Mucosa of descending colon (tissue), 3 donors: ENCODE data around the gene WDR89. TPM values are rescaled to one million over a fixed set of nuclear protein-coding genes. Genes with fewer than 3 reads are reported as not detected.
"Not testable (repeated sequence)": the region's sequence is repeated elsewhere in the genome, so short reads cannot be mapped to it uniquely, and the experiment has no call there.

Experiments used
- ATAC-seq: fragments of 200-7000 bp; cut with Tn5 transposase; one replicate; pipeline ENCODE4 v1.9.1; 2020; ENCODE audit warnings: mild to moderate bottlenecking, moderate library complexity
- DNase-seq, 3 donors: peaks; one replicate each; pipeline ENCODE4 v3.0.0-alpha.2; 2020
- H3K36me3 ChIP-seq: fragments of 200-600 bp; one replicate; pipeline ENCODE4 v1.8.0; 2021; ENCODE audit warnings: low read depth, mild to moderate bottlenecking
- H3K4me1 ChIP-seq: fragments of 200-600 bp; one replicate; pipeline ENCODE4 v1.8.0; 2021; ENCODE audit warnings: low read depth, mild to moderate bottlenecking
- H3K4me3 ChIP-seq: fragments of 200-600 bp; one replicate; pipeline ENCODE4 v1.8.0; 2021; ENCODE audit warnings: mild to moderate bottlenecking
- H3K9me3 ChIP-seq: fragments of 200-600 bp; one replicate; pipeline ENCODE4 v1.8.0; 2021; ENCODE audit warnings: mild to moderate bottlenecking
- intact Hi-C, 2 donors: fragments of 100-400 bp; cut with DNase I in 1 of 2; cut with micrococcal nuclease in 1 of 2; formaldehyde crosslinking; loops; one replicate each; pipeline versions ENCODE4 v1.11.0 to v1.11.1; 2022; cut with DNase I, micrococcal nuclease
- total RNA-seq, 3 donors: library from RNA; stranded (reverse); fragmentation: NEBNext Ultra II Directional in 2 of 3; extraction: Animal tissue kit (Norgen Biotek cat#: 25700) in 2 of 3; gene quantifications; one replicate each; pipeline versions ENCODE4 v1.2.1 to v1.2.4, GENCODE V29; 2021 to 2023
- TF ChIP-seq, protein P1 (sequence below): fragments of 200-600 bp; IDR thresholded peaks from one replicate; pipeline ENCODE4 v1.8.0; 2022; ENCODE audit warnings: antibody characterized with exemption, mild to moderate bottlenecking
- donor health status: DM: no; HTN: no; CAD: no; lungs with moderate emphysema.
- donor health status: DM: no; HTN: no; CAD: no.
- donor health status: DM: no; HTN: yes; CAD: no.

Gene WDR89
- total RNA-seq, 3 donors from 2014 or later: 8.5 to 13.5 (median 10.5) TPM

- H3K4me1 ChIP-seq: no peaks in the 10 kb centered on the region
- DNase-seq: no peak
- intact Hi-C loops: no loop called here
- no peak overlapping the region for H3K4me3 ChIP-seq
- no peak for ATAC-seq
- H3K36me3 ChIP-seq: no peaks in the 10 kb centered on the region
- no peaks in the 10 kb centered on the region for H3K9me3 ChIP-seq
- TF ChIP-seq, protein P1, sequence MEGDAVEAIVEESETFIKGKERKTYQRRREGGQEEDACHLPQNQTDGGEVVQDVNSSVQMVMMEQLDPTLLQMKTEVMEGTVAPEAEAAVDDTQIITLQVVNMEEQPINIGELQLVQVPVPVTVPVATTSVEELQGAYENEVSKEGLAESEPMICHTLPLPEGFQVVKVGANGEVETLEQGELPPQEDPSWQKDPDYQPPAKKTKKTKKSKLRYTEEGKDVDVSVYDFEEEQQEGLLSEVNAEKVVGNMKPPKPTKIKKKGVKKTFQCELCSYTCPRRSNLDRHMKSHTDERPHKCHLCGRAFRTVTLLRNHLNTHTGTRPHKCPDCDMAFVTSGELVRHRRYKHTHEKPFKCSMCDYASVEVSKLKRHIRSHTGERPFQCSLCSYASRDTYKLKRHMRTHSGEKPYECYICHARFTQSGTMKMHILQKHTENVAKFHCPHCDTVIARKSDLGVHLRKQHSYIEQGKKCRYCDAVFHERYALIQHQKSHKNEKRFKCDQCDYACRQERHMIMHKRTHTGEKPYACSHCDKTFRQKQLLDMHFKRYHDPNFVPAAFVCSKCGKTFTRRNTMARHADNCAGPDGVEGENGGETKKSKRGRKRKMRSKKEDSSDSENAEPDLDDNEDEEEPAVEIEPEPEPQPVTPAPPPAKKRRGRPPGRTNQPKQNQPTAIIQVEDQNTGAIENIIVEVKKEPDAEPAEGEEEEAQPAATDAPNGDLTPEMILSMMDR: no peak
These were observed 21.1 kb upstream of the WDR89 start for GRCh38 chr14:63662776-63663175.

- DNase-seq, H3K9me3 ChIP-seq, ATAC-seq, H3K4me3 ChIP-seq, intact Hi-C loops, H3K4me1 ChIP-seq, H3K36me3 ChIP-seq: not testable (repeated sequence)
These were observed 20.2 kb upstream of the WDR89 start for GRCh38 chr14:63661881-63662280.

- TF ChIP-seq, protein P1: no peak
- DNase-seq: no peak
- no peaks in the 10 kb centered on the region for H3K36me3 ChIP-seq
- H3K4me1 ChIP-seq: no peaks in the 10 kb centered on the region
- H3K4me3 ChIP-seq: no peak overlapping the region
- no peak for ATAC-seq
- intact Hi-C loops: no loop called here
- H3K9me3 ChIP-seq: no peaks in the 10 kb centered on the region
These were observed 18.1 kb upstream of the WDR89 start for GRCh38 chr14:63659726-63660125.

DNA sequence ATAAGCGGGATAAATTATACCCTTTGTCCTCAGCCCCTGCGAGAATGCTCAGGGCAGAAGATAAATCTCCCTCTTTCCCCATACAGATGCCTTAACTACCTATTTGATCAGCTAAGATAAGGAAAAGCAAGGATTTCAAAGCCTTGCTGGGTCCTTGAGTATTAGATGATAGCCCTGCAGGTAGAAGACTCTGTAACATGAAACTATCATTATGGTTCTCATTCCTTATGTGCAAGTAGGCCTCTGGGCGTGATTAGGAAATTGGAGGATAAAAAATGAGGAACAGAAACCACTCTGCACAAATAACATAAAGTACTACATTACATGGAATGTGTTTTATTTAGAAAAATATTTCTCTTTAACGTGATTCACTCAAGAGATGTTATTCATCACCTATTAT lies 14.5 kb upstream of the WDR89 start:
- Histone ChIP-seq H3K4me3 (no peak overlapping the region), H3K4me1 (no peaks in the 10 kb centered on the region), H3K9me3 (no peaks in the 10 kb centered on the region), H3K36me3 (no peaks in the 10 kb centered on the region)
- DNase-seq: no peak
- ATAC-seq: no peak
- intact Hi-C loops: no loop called here
- TF ChIP-seq, protein P1: no peak

- intact Hi-C loops: no loop called here
- no peaks in the 10 kb centered on the region for H3K36me3 ChIP-seq
- no peak for ATAC-seq
- H3K4me3 ChIP-seq: no peak overlapping the region
- H3K9me3 ChIP-seq: no peaks in the 10 kb centered on the region
- no peak for DNase-seq
- H3K4me1 ChIP-seq: no peaks in the 10 kb centered on the region
- TF ChIP-seq, protein P1: no peak
These were observed 13.3 kb upstream of the WDR89 start for GRCh38 chr14:63654936-63655335.

GRCh38 chr14:63654346-63654745 lies 12.7 kb upstream of the WDR89 start:
- DNase-seq: no peak
- no peak for ATAC-seq
- TF ChIP-seq, protein P1: no peak
- H3K4me1 ChIP-seq: no peaks in the 10 kb centered on the region
- no peaks in the 10 kb centered on the region for H3K36me3 ChIP-seq
- no peaks in the 10 kb centered on the region for H3K9me3 ChIP-seq
- intact Hi-C loops: no loop called here
- H3K4me3 ChIP-seq: no peak overlapping the region
